BE2C (cell line): ENCODE measurements around the gene LMX1A.

Experiments
- DNase-seq: peaks from one replicate; pipeline ENCODE4 v3.0.0-alpha.2; 2020
- H3K27me3 ChIP-seq: fragments of 250-450 bp; sonication (Bioruptor Pico); 2 replicates; pipeline ENCODE4 v1.5.1; 2020; ENCODE audit warnings: mild to moderate bottlenecking
- H3K36me3 ChIP-seq: fragments of 250-450 bp; sonication (Bioruptor Pico); 2 replicates; pipeline ENCODE4 v1.5.1; 2020; ENCODE audit warnings: mild to moderate bottlenecking
- H3K4me1 ChIP-seq: fragments of 250-450 bp; sonication (Bioruptor Pico); 2 replicates; pipeline ENCODE4 v1.5.1; 2020
- H3K4me3 ChIP-seq: 2 replicates; pipeline ENCODE4 v1.5.1; 2011; ENCODE audit warnings: low read depth, low read length
- H3K9me3 ChIP-seq: fragments of 250-450 bp; sonication (Bioruptor Pico); 2 replicates; pipeline ENCODE4 v1.5.1; 2020
- CTCF ChIP-seq: IDR thresholded peaks from 2 replicates; pipeline ENCODE4 v1.5.1; 2012; ENCODE audit warnings: mild to moderate bottlenecking, low read depth, low read length

The LMX1A gene

GRCh38 chr1:165225650-165226049 lies 130.9 kb downstream of the LMX1A start:
- DNase-seq, result no peak
- H3K9me3 ChIP-seq, result no peaks in the 10 kb centered on the region
- TF ChIP-seq CTCF, result no peak
- no peaks in the 10 kb centered on the region for H3K4me1 ChIP-seq
- no peaks in the 10 kb centered on the region for H3K36me3 ChIP-seq
- no peak overlapping the region for H3K4me3 ChIP-seq
- no peaks in the 10 kb centered on the region for H3K27me3 ChIP-seq

GRCh38 chr1:165225062-165225461 lies 131.5 kb downstream of the LMX1A start:
- Histone ChIP-seq H3K27me3 (no peaks in the 10 kb centered on the region), H3K36me3 (no peaks in the 10 kb centered on the region), H3K9me3 (no peaks in the 10 kb centered on the region), H3K4me3 (no peak overlapping the region), H3K4me1 (no peaks in the 10 kb centered on the region)
- no peak for DNase-seq
- TF ChIP-seq CTCF, result no peak

- DNase-seq, result no peak
- Histone ChIP-seq H3K4me3 (no peak overlapping the region), H3K36me3 (no peaks in the 10 kb centered on the region), H3K27me3 (no peaks in the 10 kb centered on the region), H3K9me3 (no peaks in the 10 kb centered on the region), H3K4me1 (no peaks in the 10 kb centered on the region)
- TF ChIP-seq CTCF, result no peak
These were observed 132.0 kb downstream of the LMX1A start for GRCh38 chr1:165224504-165224903.

- DNase-seq, result no peak
- no peaks in the 10 kb centered on the region for H3K9me3 ChIP-seq
- H3K4me1 ChIP-seq, result no peaks in the 10 kb centered on the region
- no peaks in the 10 kb centered on the region for H3K27me3 ChIP-seq
- no peak for TF ChIP-seq CTCF
- no peaks in the 10 kb centered on the region for H3K36me3 ChIP-seq
- H3K4me3 ChIP-seq, result no peak overlapping the region
These were observed 133.9 kb downstream of the LMX1A start for GRCh38 chr1:165222580-165222979.

- Histone ChIP-seq H3K27me3 (no peaks in the 10 kb centered on the region), H3K4me3 (no peak overlapping the region), H3K36me3 (no peaks in the 10 kb centered on the region), H3K4me1 (no peaks in the 10 kb centered on the region), H3K9me3 (no peaks in the 10 kb centered on the region)
- DNase-seq, result no peak
- TF ChIP-seq CTCF, result no peak
These were observed 137.8 kb downstream of the LMX1A start for GRCh38 chr1:165218731-165219130.

- no peaks in the 10 kb centered on the region for H3K36me3 ChIP-seq
- TF ChIP-seq CTCF, result no peak
- DNase-seq, result no peak
- H3K27me3 ChIP-seq, result no peaks in the 10 kb centered on the region
- H3K9me3 ChIP-seq, result no peaks in the 10 kb centered on the region
- no peak overlapping the region for H3K4me3 ChIP-seq
- H3K4me1 ChIP-seq, result no peaks in the 10 kb centered on the region
These were observed 138.6 kb downstream of the LMX1A start for GRCh38 chr1:165217958-165218357.
